Skeletal muscle tissue (tissue), 4 donors: ENCODE measurements around the gene PRM3. TPM values are rescaled to one million over a fixed set of nuclear protein-coding genes. Genes with fewer than 3 reads are reported as not detected.
"Not testable (repeated sequence)": the region's sequence is repeated elsewhere in the genome, so short reads cannot be mapped to it uniquely, and the experiment has no call there.

Source experiments
- H3K27ac ChIP-seq: one replicate; pipeline ENCODE4 v1.7.0; 2013; ENCODE audit warnings: mild to moderate bottlenecking, low read depth, low read length, inconsistent platforms
- H3K27me3 ChIP-seq, 3 donors: one replicate each; pipeline ENCODE4 v1.7.0; 2013; ENCODE audit warnings: low read length in 3 of 3; ENCODE audit not compliant: control insufficient read depth in 3 of 3, insufficient read depth in 3 of 3
- H3K36me3 ChIP-seq, 3 donors: one replicate each; pipeline ENCODE4 v1.7.0; 2013; ENCODE audit warnings: low read length in 3 of 3; ENCODE audit not compliant: control insufficient read depth in 3 of 3, insufficient read depth in 3 of 3
- H3K4me1 ChIP-seq, 3 donors: one replicate each; pipeline ENCODE4 v1.7.0; 2013; ENCODE audit warnings: low read length in 3 of 3, mild to moderate bottlenecking in 3 of 3; ENCODE audit not compliant: control insufficient read depth in 3 of 3, insufficient read depth in 3 of 3
- H3K4me3 ChIP-seq, 3 donors: one replicate each; pipeline ENCODE4 v1.7.0; 2013; ENCODE audit warnings: low read length in 3 of 3
- H3K9ac ChIP-seq, 3 donors: one replicate each; pipeline ENCODE4 v1.7.0; 2013; ENCODE audit warnings: low read length in 3 of 3, mild to moderate bottlenecking in 3 of 3, moderate library complexity in 2 of 3, low read depth in 1 of 3
- H3K9me3 ChIP-seq, 3 donors: one replicate each; pipeline ENCODE4 v1.7.0; 2013; ENCODE audit warnings: low read length in 3 of 3; ENCODE audit not compliant: control insufficient read depth in 3 of 3
- total RNA-seq: library from RNA; depleted of rRNA; stranded (reverse); fragments of >200 nt; gene quantifications from one replicate; pipeline ENCODE4 v1.2.3, GENCODE V29; 2014
- donor health status: Osteomylitis.

Gene PRM3
- total RNA-seq, 1 donor from 2014 or later = not detected

GRCh38 chr16:11306381-11306780 is 33.0 kb upstream of the PRM3 start:
- peaks cover 0 to 6% (median 0%) of the 10 kb centered on the region in 3 donors for H3K27me3 ChIP-seq

DNA sequence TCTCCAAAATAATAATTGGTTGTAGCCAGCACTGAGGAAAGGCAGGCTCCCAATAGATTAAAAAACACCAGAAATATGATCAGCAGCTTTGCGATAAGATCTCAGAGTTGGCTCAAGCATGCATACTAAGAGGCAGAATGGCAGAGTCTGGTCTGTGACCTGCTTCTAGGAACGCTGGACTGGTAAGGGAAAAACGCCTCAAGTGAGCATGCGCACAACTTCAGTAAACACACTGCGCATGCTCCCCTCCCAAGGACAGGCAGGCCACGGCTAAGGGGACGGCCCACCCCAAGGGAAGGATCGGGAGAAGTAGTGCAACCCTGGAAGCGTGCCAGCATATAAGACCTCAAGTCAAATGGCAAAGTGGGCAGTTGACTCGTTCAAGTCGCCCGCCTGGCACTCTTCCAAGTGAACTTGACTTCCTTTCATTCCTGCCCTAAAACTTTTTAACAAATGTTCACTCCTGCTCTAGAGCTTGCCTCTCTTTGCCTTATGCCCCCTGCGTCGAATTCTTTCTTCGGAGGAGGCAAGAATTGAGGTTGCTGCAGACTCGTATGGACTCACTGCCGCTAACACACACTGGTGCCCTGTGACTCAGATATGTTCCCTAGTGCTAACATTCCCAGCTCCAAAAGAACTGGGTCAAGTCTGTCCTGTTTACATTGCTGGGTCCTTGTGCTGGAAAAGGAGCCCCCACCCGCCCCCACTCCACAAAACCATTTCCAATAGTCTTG is 30.1 kb upstream of the PRM3 start:
- H3K9ac ChIP-seq = no peak overlapping the region
- peaks cover 0 to 2% (median 0%) of the 10 kb centered on the region in 3 donors for H3K4me1 ChIP-seq
- no peaks in the 10 kb centered on the region for H3K9me3 ChIP-seq
- H3K27ac ChIP-seq = no peak overlapping the region
- H3K36me3 ChIP-seq = no peaks in the 10 kb centered on the region
- no peak overlapping the region for H3K4me3 ChIP-seq
- H3K27me3 ChIP-seq = peaks cover 0 to 3% (median 0%) of the 10 kb centered on the region in 3 donors

More at GRCh38 chr16:11306381-11306780, 33.0 kb upstream of the PRM3 start:
- Histone ChIP-seq H3K9me3 (no peaks in the 10 kb centered on the region), H3K36me3 (no peaks in the 10 kb centered on the region), H3K4me1 (peaks cover 0 to 5% (median 0%) of the 10 kb centered on the region in 3 donors), H3K4me3 (no peak overlapping the region), H3K9ac (no peak overlapping the region), H3K27ac (no peak overlapping the region)

DNA sequence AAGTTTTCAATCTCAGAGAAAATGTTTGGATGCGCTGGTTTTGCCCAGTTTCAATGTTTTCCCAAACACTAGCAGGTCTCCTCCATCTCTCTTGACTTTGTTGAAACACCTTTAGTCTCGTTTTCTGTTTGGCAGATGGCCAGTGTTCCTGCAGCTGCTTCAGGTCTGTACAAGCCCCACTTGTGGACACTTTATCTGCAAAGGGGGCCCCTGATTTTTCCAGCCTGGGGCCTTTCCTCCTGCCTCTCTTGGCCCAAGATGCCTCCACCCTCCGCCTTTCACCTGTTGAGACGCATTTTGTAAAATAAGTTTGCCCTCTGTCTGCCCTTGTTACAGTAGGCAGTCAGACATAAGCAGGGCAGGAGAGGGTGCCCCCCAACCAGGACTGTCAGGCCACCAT is 29.5 kb upstream of the PRM3 start:
- Histone ChIP-seq H3K9ac (no peak overlapping the region), H3K36me3 (no peaks in the 10 kb centered on the region), H3K4me3 (no peak overlapping the region), H3K9me3 (no peaks in the 10 kb centered on the region), H3K27me3 (no peaks in the 10 kb centered on the region), H3K27ac (no peak overlapping the region), H3K4me1 (peaks cover 0 to 2% (median 2%) of the 10 kb centered on the region in 3 donors)

- no peaks in the 10 kb centered on the region for H3K9me3 ChIP-seq
- no peaks in the 10 kb centered on the region for H3K27me3 ChIP-seq
- no peaks in the 10 kb centered on the region for H3K36me3 ChIP-seq
- H3K4me3 ChIP-seq = no peak overlapping the region
- H3K27ac ChIP-seq = no peak overlapping the region
- H3K9ac ChIP-seq = no peak overlapping the region
- peaks cover 9 to 13% (median 11%) of the 10 kb centered on the region in 3 donors for H3K4me1 ChIP-seq
Observed at GRCh38 chr16:11301645-11302501, 28.4 kb upstream of the PRM3 start.

DNA sequence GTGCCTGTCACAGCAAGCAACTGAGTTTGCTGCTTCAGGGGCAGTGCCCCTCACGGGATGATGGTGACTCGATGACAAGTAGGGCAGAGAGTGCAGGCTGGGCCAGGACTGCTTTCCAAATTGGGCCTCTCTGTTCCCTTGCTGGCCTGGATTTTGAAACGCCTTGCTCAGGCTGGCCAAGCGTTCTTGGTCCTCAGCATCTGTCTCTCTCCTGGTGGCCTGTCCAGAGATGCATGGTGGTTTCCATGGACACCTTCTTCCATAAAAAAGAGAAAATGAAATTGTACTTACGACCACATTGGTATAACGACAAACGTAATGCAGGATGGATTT is 27.1 kb upstream of the PRM3 start:
- Histone ChIP-seq H3K27ac (no peak overlapping the region), H3K4me3 (no peak overlapping the region), H3K27me3 (no peaks in the 10 kb centered on the region), H3K4me1 (peaks cover 11 to 16% (median 11%) of the 10 kb centered on the region in 3 donors), H3K9ac (no peak overlapping the region), H3K9me3 (no peaks in the 10 kb centered on the region), H3K36me3 (no peaks in the 10 kb centered on the region)

GRCh38 chr16:11299865-11300559 is 26.6 kb upstream of the PRM3 start:
- Histone ChIP-seq H3K4me1 (peaks cover 11 to 16% (median 11%) of the 10 kb centered on the region in 3 donors), H3K9me3 (no peaks in the 10 kb centered on the region), H3K27ac (no peak overlapping the region), H3K4me3 (no peak overlapping the region), H3K9ac (no peak overlapping the region), H3K36me3 (no peaks in the 10 kb centered on the region), H3K27me3 (no peaks in the 10 kb centered on the region)

DNA sequence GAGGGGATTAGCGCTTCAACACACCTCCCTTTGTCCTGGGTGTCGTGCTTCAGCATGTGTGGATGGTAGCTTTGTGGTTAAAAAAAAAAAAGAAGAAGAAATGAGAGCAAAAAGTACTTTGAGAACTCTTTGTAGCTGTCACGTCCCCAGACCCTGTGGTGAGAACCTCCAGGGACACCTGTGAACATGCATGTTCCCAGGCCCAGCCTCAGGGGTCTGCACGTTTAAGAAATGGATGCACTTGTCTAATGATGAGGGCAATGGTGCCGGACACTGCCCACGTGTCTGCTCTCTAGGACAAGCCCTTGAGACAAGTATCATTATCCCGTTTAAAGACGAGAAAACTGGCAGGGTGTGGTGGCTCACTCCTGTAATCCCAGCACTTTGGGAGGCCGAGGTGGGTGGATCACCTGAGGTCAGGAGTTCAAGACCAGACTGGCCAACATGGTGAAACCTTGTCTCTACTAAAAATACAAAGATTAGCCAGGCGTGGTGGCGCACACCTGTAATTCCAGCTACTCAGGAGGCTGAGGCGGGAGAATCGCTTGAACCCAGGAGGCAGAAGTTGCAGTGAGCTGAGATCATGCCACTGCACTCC is 25.6 kb upstream of the PRM3 start:
- not testable (repeated sequence) for H3K27ac ChIP-seq, H3K9ac ChIP-seq, H3K27me3 ChIP-seq, H3K36me3 ChIP-seq, H3K4me3 ChIP-seq, H3K9me3 ChIP-seq
- peaks cover 11 to 16% (median 11%) of the 10 kb centered on the region in 3 donors for H3K4me1 ChIP-seq

DNA sequence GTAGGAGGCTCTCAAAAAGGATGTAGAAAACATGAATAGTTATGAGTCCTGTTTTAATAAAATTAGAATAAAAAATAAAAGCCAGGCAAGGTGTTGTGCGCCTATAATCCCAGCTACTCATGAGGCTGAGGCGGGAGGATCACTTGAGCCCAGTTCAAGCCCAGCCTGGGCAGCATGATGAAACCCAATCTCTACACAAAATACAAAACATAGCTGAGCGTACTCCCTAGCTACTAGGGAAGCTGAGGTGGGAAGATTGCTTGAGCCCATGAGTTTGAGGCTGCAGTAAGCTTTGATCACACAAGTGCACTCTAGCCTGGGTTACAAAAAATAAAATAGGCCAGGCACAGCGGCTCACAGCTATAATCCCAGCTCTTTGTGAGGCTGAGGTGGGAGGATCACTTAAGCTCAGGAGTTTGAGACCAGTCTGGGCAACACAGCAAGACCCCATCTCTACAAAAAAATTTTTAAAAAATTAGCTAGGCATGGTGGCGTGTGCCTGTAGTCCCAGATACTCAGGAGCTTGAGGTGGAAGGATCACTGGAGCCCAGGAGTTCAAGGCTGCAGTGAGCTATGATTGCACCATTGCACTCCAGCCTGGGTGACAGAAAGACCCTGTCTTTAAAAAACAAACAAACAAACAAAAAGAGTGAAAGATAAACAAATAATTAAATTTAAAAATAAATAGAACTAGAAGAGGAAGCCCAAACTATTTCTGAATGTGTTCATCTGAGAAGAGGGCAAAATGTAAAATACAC is 24.9 kb upstream of the PRM3 start:
- Histone ChIP-seq H3K9me3 (no peaks in the 10 kb centered on the region), H3K4me1 (peaks cover 11 to 16% (median 11%) of the 10 kb centered on the region in 3 donors), H3K27ac (no peak overlapping the region), H3K4me3 (no peak overlapping the region), H3K27me3 (no peaks in the 10 kb centered on the region), H3K9ac (peak overlapping the region in 1 of 3 donors; percentile 73), H3K36me3 (no peaks in the 10 kb centered on the region)

DNA sequence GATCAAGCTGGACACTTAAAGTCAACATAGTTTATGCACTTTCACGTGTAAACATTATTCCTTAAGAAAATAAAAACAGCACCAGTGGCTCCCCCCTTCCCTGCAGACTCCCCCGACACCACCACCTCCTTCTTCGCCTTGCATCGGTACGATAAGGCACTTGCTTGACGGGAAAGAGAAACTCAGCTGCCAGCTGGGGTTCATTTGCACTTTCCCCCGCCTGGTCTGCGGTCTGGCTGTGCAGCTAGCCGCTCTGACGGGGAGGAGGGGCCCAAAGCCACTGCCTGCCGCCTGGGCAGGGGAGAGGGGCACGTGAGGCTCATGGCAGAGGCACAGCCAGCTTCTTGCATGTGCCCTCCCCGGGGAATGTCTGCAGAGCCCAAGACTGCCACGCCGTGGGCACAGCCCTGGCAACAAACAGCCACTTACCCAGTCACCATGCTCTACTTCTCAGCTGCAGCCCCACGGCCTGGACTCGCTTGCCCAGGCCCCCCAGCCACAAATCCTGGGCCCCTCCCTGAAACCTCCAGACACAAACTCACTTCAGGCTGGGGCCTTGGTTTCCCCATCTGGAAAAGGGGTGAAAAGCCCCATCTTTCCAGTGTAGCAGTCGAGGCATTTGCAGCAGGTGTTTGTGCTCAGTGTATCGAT is 24.2 kb upstream of the PRM3 start:
- H3K4me3 ChIP-seq = peak overlapping the region; percentile 30 to 52 (median 51)
- H3K36me3 ChIP-seq = no peaks in the 10 kb centered on the region
- peak overlapping the region; percentile 51 to 73 (median 52) for H3K9ac ChIP-seq
- H3K9me3 ChIP-seq = no peaks in the 10 kb centered on the region
- peaks cover 9 to 16% (median 11%) of the 10 kb centered on the region in 3 donors for H3K4me1 ChIP-seq
- no peaks in the 10 kb centered on the region for H3K27me3 ChIP-seq
- no peak overlapping the region for H3K27ac ChIP-seq
